H1 (cell line): ENCODE data around the gene MYRF. TPM values are rescaled to one million over a fixed set of nuclear protein-coding genes. Genes with fewer than 3 reads are reported as not detected.

Experiments used
- CTCF ChIA-PET: fragments of 300-600 bp; sonication (Branson Sonifier 250); formaldehyde crosslinking; loops from one replicate; lab custom pipeline; 2021; ENCODE audit not compliant: partially characterized antibody; lab: Charles Lee
- POLR2A ChIA-PET: fragments of 300-600 bp; sonication (Branson Sonifier 250); formaldehyde crosslinking; loops from one replicate; lab custom pipeline; 2021; ENCODE audit warnings: inconsistent platforms; ENCODE audit not compliant: partially characterized antibody; lab: Charles Lee
- DNase-seq, 2 experiments: peaks; one replicate each; pipeline versions ENCODE4 v3.0.0 to v3.0.0-alpha.2; 2010 to 2022; ENCODE audit warnings: low spot score in 2 of 2, low read depth in 1 of 2, mixed read lengths in 1 of 2
- FAIRE-seq: peaks from 2 replicates; lab custom pipeline; 2011; peaks lifted over from hg19 to GRCh38; lab: Jason Lieb, UNC
- H2AFZ ChIP-seq: 2 replicates; pipeline ENCODE4 v1.8.1; 2012; ENCODE audit warnings: low read length, inconsistent platforms
- H2AK5ac ChIP-seq: 2 replicates; pipeline ENCODE4 v1.6.1; 2013; ENCODE audit warnings: low read depth, low read length
- H2BK120ac ChIP-seq: replicated peaks from 2 replicates; pipeline ENCODE3; 2013; ENCODE audit warnings: low read depth, low read length, inconsistent platforms
- H2BK12ac ChIP-seq: 2 replicates; pipeline ENCODE4 v1.6.1; 2013; ENCODE audit warnings: low read depth, low read length
- H2BK15ac ChIP-seq: 2 replicates; pipeline ENCODE4 v1.6.1; 2013; ENCODE audit warnings: low read length
- H2BK20ac ChIP-seq: 2 replicates; pipeline ENCODE4 v1.6.1; 2013; ENCODE audit warnings: low read length
- H2BK5ac ChIP-seq: 2 replicates; pipeline ENCODE4 v1.6.1; 2013; ENCODE audit warnings: low read depth, low read length
- H3K14ac ChIP-seq: 2 replicates; pipeline ENCODE4 v1.6.1; 2013; ENCODE audit warnings: inconsistent platforms; ENCODE audit not compliant: insufficient read length
- H3K18ac ChIP-seq: 2 replicates; pipeline ENCODE4 v1.6.1; 2013; ENCODE audit warnings: low read length; ENCODE audit errors: extremely low read depth
- H3K23ac ChIP-seq: 2 replicates; pipeline ENCODE4 v1.6.1; 2013; ENCODE audit warnings: inconsistent platforms; ENCODE audit not compliant: insufficient read length
- H3K23me2 ChIP-seq: 2 replicates; pipeline ENCODE4 v1.6.1; 2013; ENCODE audit warnings: low read depth, low read length
- H3K27ac ChIP-seq: 2 replicates; pipeline ENCODE4 v1.6.1; 2011; ENCODE audit warnings: low read depth, low read length, inconsistent platforms
- H3K27me3 ChIP-seq, 4 experiments: replicated peaks in 1 of 4; 1 replicate in 1 of 4; 2 replicates in 3 of 4; pipeline versions ENCODE4 v1.6.1 to v1.8.1; 2011 to 2013; ENCODE audit warnings: low read length in 3 of 4, mild to moderate bottlenecking in 3 of 4, inconsistent platforms in 2 of 4, mixed read lengths in 2 of 4, moderate library complexity in 1 of 4; ENCODE audit not compliant: control insufficient read depth in 3 of 4, insufficient read depth in 3 of 4; ENCODE audit errors: extremely low read depth in 1 of 4
- H3K36me3 ChIP-seq, 4 experiments: 2 replicates each; pipeline versions ENCODE4 v1.6.1 to v1.8.1; 2011 to 2013; ENCODE audit warnings: mild to moderate bottlenecking in 4 of 4, low read length in 3 of 4, moderate library complexity in 2 of 4, control low read depth in 1 of 4, inconsistent platforms in 1 of 4; ENCODE audit not compliant: insufficient read depth in 4 of 4, control insufficient read depth in 2 of 4
- H3K4ac ChIP-seq: replicated peaks from 2 replicates; pipeline ENCODE3; 2013; ENCODE audit warnings: low read length, low read depth, mixed read lengths, inconsistent platforms; ENCODE audit not compliant: insufficient read length
- H3K4me1 ChIP-seq, 4 experiments: replicated peaks in 1 of 4; 1 replicate in 1 of 4; 2 replicates in 3 of 4; pipeline versions ENCODE4 v1.6.1 to v1.8.1; 2011 to 2013; ENCODE audit warnings: low read length in 3 of 4, inconsistent platforms in 2 of 4, mixed read lengths in 1 of 4; ENCODE audit not compliant: insufficient read depth in 4 of 4, control insufficient read depth in 3 of 4
- H3K4me2 ChIP-seq, 2 experiments: 2 replicates each; pipeline versions ENCODE4 v1.6.1 to v1.8.1; 2011 to 2013; ENCODE audit warnings: low read depth in 2 of 2, low read length in 2 of 2, control low read depth in 1 of 2, inconsistent platforms in 1 of 2, mild to moderate bottlenecking in 1 of 2; ENCODE audit not compliant: insufficient read depth in 1 of 2
- H3K4me3 ChIP-seq, 4 experiments: fragments of 200-600, 300-600 bp in 1 of 4; sonication (generic), shearing (Covaris generic), sonication (Bioruptor Twin) in 1 of 4; 2 replicates each; pipeline versions ENCODE4 v1.5.1 to v1.8.1; 2011 to 2016; ENCODE audit warnings: low read length in 4 of 4, low read depth in 3 of 4, control low read depth in 2 of 4, inconsistent platforms in 2 of 4, mild to moderate bottlenecking in 2 of 4, mixed read lengths in 1 of 4, moderate library complexity in 1 of 4; ENCODE audit not compliant: insufficient read depth in 2 of 4; ENCODE audit errors: extremely low read depth in 1 of 4
- H3K56ac ChIP-seq: replicated peaks from 2 replicates; pipeline ENCODE3; 2013; ENCODE audit warnings: low read depth, mild to moderate bottlenecking, mixed read lengths, low read length, inconsistent platforms; ENCODE audit not compliant: insufficient read length
- H3K79me1 ChIP-seq: 2 replicates; pipeline ENCODE4 v1.6.1; 2013; ENCODE audit warnings: low read depth, low read length, control low read depth
- H3K79me2 ChIP-seq, 2 experiments: 2 replicates each; pipeline versions ENCODE4 v1.6.1 to v1.8.1; 2012 to 2013; ENCODE audit warnings: low read length in 2 of 2, mild to moderate bottlenecking in 2 of 2, inconsistent platforms in 1 of 2; ENCODE audit not compliant: insufficient read depth in 2 of 2, control insufficient read depth in 1 of 2
- H3K9ac ChIP-seq, 4 experiments: replicated peaks in 1 of 4; 1 replicate in 1 of 4; 2 replicates in 3 of 4; pipeline versions ENCODE4 v1.6.1 to v1.8.1; 2011 to 2013; ENCODE audit warnings: low read depth in 3 of 4, low read length in 3 of 4, control low read depth in 2 of 4, mild to moderate bottlenecking in 2 of 4, moderate library complexity in 2 of 4, inconsistent platforms in 1 of 4; ENCODE audit errors: extremely low read depth in 1 of 4
- H3K9me3 ChIP-seq, 2 experiments: 2 replicates each; pipeline versions ENCODE4 v1.6.1 to v1.8.1; 2012 to 2013; ENCODE audit warnings: mild to moderate bottlenecking in 2 of 2, moderate library complexity in 2 of 2, control low read depth in 1 of 2, inconsistent platforms in 1 of 2, low read depth in 1 of 2, low read length in 1 of 2, mixed read lengths in 1 of 2; ENCODE audit not compliant: insufficient read depth in 2 of 2
- H4K20me1 ChIP-seq, 2 experiments: replicated peaks in 1 of 2; 2 replicates each; pipeline versions ENCODE3 to v1.8.1; 2011 to 2013; ENCODE audit warnings: inconsistent platforms in 2 of 2, low read length in 2 of 2, mild to moderate bottlenecking in 1 of 2; ENCODE audit not compliant: insufficient read depth in 2 of 2, control insufficient read depth in 1 of 2
- H4K5ac ChIP-seq: 2 replicates; pipeline ENCODE4 v1.6.1; 2013; ENCODE audit warnings: low read length, low read depth, mixed read lengths, inconsistent platforms; ENCODE audit not compliant: insufficient read length
- H4K8ac ChIP-seq: 2 replicates; pipeline ENCODE4 v1.8.0; 2013; ENCODE audit warnings: mild to moderate bottlenecking, moderate library complexity, low read length, inconsistent platforms; ENCODE audit not compliant: insufficient read depth; ENCODE audit errors: extremely low read depth
- H4K91ac ChIP-seq: replicated peaks from 2 replicates; pipeline ENCODE3; 2013; ENCODE audit warnings: low read length, mixed read lengths, inconsistent platforms; ENCODE audit not compliant: insufficient read length
- CBX8 ChIP-seq: fragments of 300-800, 300-1000 bp; sonication (generic); IDR thresholded peaks from 2 replicates; pipeline ENCODE4 v1.7.1; 2016; ENCODE audit warnings: low read depth, low read length, borderline replicate concordance
- CHD1 ChIP-seq: IDR thresholded peaks from 2 replicates; pipeline ENCODE4 v1.6.1; 2012; ENCODE audit warnings: low read depth, low read length, improper control_type of control experiment
- CTBP2 ChIP-seq: IDR thresholded peaks from 2 replicates; pipeline ENCODE4 v1.7.0; 2011; ENCODE audit warnings: borderline replicate concordance, mild to moderate bottlenecking, moderate library complexity, mixed read lengths, low read length; ENCODE audit not compliant: insufficient read depth, insufficient read length
- HDAC6 ChIP-seq: IDR thresholded peaks from one replicate; pipeline ENCODE4 v1.7.1; 2012; ENCODE audit warnings: low read depth, mild to moderate bottlenecking, inconsistent platforms, low read length, moderate library complexity
- JUND ChIP-seq: IDR thresholded peaks from 2 replicates; pipeline ENCODE4 v1.6.1; 2011; ENCODE audit warnings: mild to moderate bottlenecking, improper control_type of control experiment, low read length
- SIN3A ChIP-seq, 2 experiments: IDR thresholded peaks in 1 of 2; conservative IDR thresholded peaks in 1 of 2; 2 replicates each; pipeline ENCODE4 v1.6.1; 2011 to 2012; ENCODE audit warnings: low read length in 2 of 2, improper control_type of control experiment in 1 of 2, low read depth in 1 of 2, mild to moderate bottlenecking in 1 of 2
- SP1 ChIP-seq: IDR thresholded peaks from 2 replicates; pipeline ENCODE4 v1.6.1; 2011; ENCODE audit warnings: low read depth, low read length
- YY1 ChIP-seq: IDR thresholded peaks from 2 replicates; pipeline ENCODE4 v1.6.1; 2011; ENCODE audit warnings: low read depth, mild to moderate bottlenecking, low read length
- WGBS, 2 experiments: shearing (Covaris generic) in 1 of 2; methylation state at CpG; one replicate each; pipeline versions ENCODE4 v1.1.6 to v1.1.7; 2013 to 2015; ENCODE audit warnings: low lambda C conversion rate in 2 of 2, mixed read lengths in 2 of 2, inconsistent platforms in 1 of 2, low coverage in 1 of 2, missing lambda C conversion rate in 1 of 2; ENCODE audit not compliant: insufficient replicate concordance in 2 of 2, insufficient coverage in 1 of 2, insufficient read length in 1 of 2; ENCODE audit errors: extremely low coverage in 1 of 2, missing lambda C conversion rate in 1 of 2; 5-methylcytosine and 5-hydroxymethylcytosine counted together
- polyA plus RNA-seq, 7 experiments: library from polyadenylated mRNA; depleted of rRNA in 3 of 7; stranded (reverse) in 5 of 7; unstranded in 2 of 7; fragments of >200 nt in 5 of 7; fragments of 200-250 nt in 2 of 7; gene quantifications; 1 replicate in 5 of 7; 2 replicates in 1 of 7; 4 replicates in 1 of 7; pipeline versions ENCODE4 v1.2.1 to v1.2.3, GENCODE V29; 2011 to 2013; ENCODE audit warnings: missing spikeins in 2 of 7, mixed read lengths in 2 of 7
- total RNA-seq: library from RNA; stranded (reverse); fragmentation: NEBNext Ultra II Directional; extraction: Animal tissue kit (Norgen Biotek cat#: 25700); gene quantifications from 2 replicates; pipeline ENCODE4 v1.2.1, GENCODE V29; 2021
- TF ChIP-seq, protein P1 (sequence below): IDR thresholded peaks from 2 replicates; pipeline ENCODE4 v1.6.1; 2011; ENCODE audit warnings: low read length, improper control_type of control experiment

MYRF gene
- total and polyA plus RNA-seq, 2 of the 8 experiments (the other 6 are each of a cell fraction or from before 2014, with no cell fraction given): 6.0 to 6.1 TPM

DNA sequence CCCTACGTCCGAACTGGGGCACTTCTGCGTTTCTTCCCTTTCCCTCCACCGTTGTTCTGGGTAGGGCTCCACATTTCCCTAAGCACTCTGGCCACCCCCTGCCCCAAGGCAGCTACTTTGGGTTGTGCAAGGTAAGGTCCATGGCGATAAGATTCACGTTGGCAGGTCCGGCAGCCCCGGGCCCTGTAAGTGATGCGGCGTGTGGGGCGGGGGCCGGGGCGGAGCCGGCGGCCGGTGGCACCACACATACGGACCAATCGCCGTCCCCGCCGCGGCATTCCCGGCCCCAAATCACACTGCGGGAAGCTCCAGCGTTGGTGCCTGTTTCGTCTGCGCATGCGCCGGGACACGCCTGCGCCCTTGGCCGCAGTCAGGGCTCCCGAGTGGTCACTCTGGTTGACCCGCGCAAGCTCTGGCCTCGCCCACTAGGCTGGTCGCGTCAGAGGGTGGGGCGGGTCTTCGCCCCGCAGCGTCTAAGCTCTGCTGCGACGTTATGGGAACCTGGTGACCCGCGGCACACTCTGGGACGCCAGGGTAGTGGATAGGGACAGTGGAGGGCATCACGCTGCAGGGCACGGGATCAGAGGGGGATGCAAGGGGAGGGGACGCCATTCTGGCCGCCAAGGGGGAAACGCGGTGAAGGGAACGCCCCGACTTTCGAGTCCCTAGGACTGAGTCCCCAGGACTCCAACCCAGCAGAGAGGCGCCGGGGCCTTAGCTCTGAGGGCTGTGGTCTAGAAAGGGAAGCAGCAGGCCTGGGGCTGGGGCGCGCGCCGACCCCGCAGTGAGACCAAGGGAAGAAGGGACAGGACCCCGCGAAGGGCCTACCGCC is 62.7 kb downstream of the MYRF start:
- Histone ChIP-seq H2BK120ac (peak overlapping the region; percentile 1), H3K23ac (no peak overlapping the region), H3K36me3 (peaks cover 16 to 39% (median 29%) of the 10 kb centered on the region in 4 experiments), H4K5ac (peak overlapping the region; percentile 98), H4K91ac (peak overlapping the region; percentile 97), H3K4me1 (peaks cover 2 to 9% (median 5%) of the 10 kb centered on the region in 4 experiments; a peak in 5 of 7 replicates), H3K23me2 (peaks cover 7% of the 10 kb centered on the region; the same call in 1 of the 2 replicates), H4K8ac (peak overlapping the region; percentile 96; the same call in 1 of the 2 replicates), H2BK15ac (peak overlapping the region; percentile 66; the same call in 1 of the 2 replicates), H3K27me3 (no peaks in the 10 kb centered on the region), H2BK5ac (peak overlapping the region; percentile 94), H3K79me1 (peaks cover 6% of the 10 kb centered on the region; the same call in 1 of the 2 replicates), H2AFZ (0 out of 2 replicates have a peak overlapping the region, but pooled peaks have one; percentile 19), H3K4me3 (peak overlapping the region; percentile 74 to 92 (median 76)), H2BK20ac (peak overlapping the region; percentile 88), H3K18ac (peak overlapping the region; percentile 99), H3K4ac (peak overlapping the region; percentile 90), H3K79me2 (peaks cover 0 to 37% of the 10 kb centered on the region in 2 experiments; a peak in 2 of 4 replicates), H4K20me1 (peaks cover 0 to 5% of the 10 kb centered on the region in 2 experiments), H3K9me3 (peaks cover 0 to 2% of the 10 kb centered on the region in 2 experiments; a peak in 1 of 4 replicates), H3K56ac (peak overlapping the region; percentile 98), H2BK12ac (peak overlapping the region; percentile 84), H3K4me2 (peak overlapping the region; percentile 81 to 87), H2AK5ac (peak overlapping the region; percentile 97), H3K9ac (peak overlapping the region; percentile 84 to 98 (median 90)), H3K14ac (peak overlapping the region; percentile 1), H3K27ac (peak overlapping the region; percentile 94)
- FAIRE-seq (no peak), DNase-seq (peak; percentile 96 to 97)
- CTCF ChIA-PET: interaction anchor here (0.8 to 10.2 kb wide), 14 partner anchors 7 to 267 kb away, joined by 3 to 118 read pairs (median 4); partner anchors contain the start of gene FEN1
- POLR2A ChIA-PET: interaction anchor here (0.6 to 16.2 kb wide), 24 partner anchors 13 to 333 kb away, joined by 3 to 354 read pairs (median 4); partner anchors contain the start of genes FADS2, FEN1 and TMEM258
- WGBS, 2 experiments: 5% methylated on average over 62 of the region's 66 CpGs; no CpG with 5 or more reads in 1 of the 2 experiments
- no peak for TF ChIP-seq CHD1
- no peak for TF ChIP-seq JUND
- TF ChIP-seq, protein P1, sequence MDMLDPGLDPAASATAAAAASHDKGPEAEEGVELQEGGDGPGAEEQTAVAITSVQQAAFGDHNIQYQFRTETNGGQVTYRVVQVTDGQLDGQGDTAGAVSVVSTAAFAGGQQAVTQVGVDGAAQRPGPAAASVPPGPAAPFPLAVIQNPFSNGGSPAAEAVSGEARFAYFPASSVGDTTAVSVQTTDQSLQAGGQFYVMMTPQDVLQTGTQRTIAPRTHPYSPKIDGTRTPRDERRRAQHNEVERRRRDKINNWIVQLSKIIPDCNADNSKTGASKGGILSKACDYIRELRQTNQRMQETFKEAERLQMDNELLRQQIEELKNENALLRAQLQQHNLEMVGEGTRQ: 0 out of 2 replicates have a peak, but pooled peaks have one; percentile 11
- no peak for TF ChIP-seq CTBP2
- peak in 1 of 2 experiments; percentile 22; a peak in 2 of 4 replicates for TF ChIP-seq SIN3A (conservative IDR thresholded peaks at IDR 0.05 in 1 of 2, IDR thresholded peaks at IDR 0.05 in 1 of 2; ENCODE audit: low read depth in 1 of 2, low read length in 2 of 2)
- TF ChIP-seq YY1: 0 out of 2 replicates have a peak, but pooled peaks have one; percentile 22
- no peak; the same call in 1 of the 2 replicates for TF ChIP-seq SP1
- TF ChIP-seq HDAC6: no peak
- TF ChIP-seq CBX8: no peak
